Spleen (tissue), 11 donors: Measurements from ENCODE around the gene KIAA1549. TPM values are rescaled to one million over a fixed set of nuclear protein-coding genes. Genes with fewer than 3 reads are reported as not detected.

Source experiments
- DNase-seq: peaks from one replicate; pipeline ENCODE4 v3.0.0-alpha.2; 2020
- H3K27ac ChIP-seq, 8 donors: fragments of 200-600 bp; sonication (generic) in 7 of 8; 1 replicate in 4 of 8; 2 replicates in 4 of 8; pipeline versions ENCODE4 v1.5.0 to v1.8.0; 2016 to 2021; ENCODE audit warnings: inconsistent platforms in 4 of 8, mild to moderate bottlenecking in 4 of 8, moderate library complexity in 1 of 8
- H3K27me3 ChIP-seq, 7 donors: fragments of 200-600 bp; sonication (generic) in 6 of 7; replicated peaks in 1 of 7; 1 replicate in 4 of 7; 2 replicates in 3 of 7; pipeline versions ENCODE4 v1.5.0 to v1.8.0; 2016 to 2021; ENCODE audit warnings: inconsistent platforms in 3 of 7, mild to moderate bottlenecking in 1 of 7
- H3K36me3 ChIP-seq, 6 donors: fragments of 200-600 bp; sonication (generic) in 5 of 6; 1 replicate in 4 of 6; 2 replicates in 2 of 6; pipeline versions ENCODE4 v1.5.0 to v1.8.0; 2016 to 2021; ENCODE audit warnings: inconsistent platforms in 2 of 6
- H3K4me1 ChIP-seq, 6 donors: fragments of 200-600 bp; sonication (generic) in 5 of 6; 1 replicate in 3 of 6; 2 replicates in 3 of 6; pipeline versions ENCODE4 v1.5.0 to v1.8.0; 2016 to 2021; ENCODE audit warnings: inconsistent platforms in 3 of 6
- H3K4me3 ChIP-seq, 8 donors: fragments of 200-600 bp; sonication (generic) in 7 of 8; 1 replicate in 4 of 8; 2 replicates in 4 of 8; pipeline versions ENCODE4 v1.5.0 to v1.8.0; 2016 to 2021; ENCODE audit warnings: inconsistent platforms in 4 of 8, mild to moderate bottlenecking in 4 of 8, moderate library complexity in 2 of 8
- H3K9me3 ChIP-seq, 8 donors: fragments of 200-600 bp; sonication (generic) in 7 of 8; 1 replicate in 4 of 8; 2 replicates in 4 of 8; pipeline versions ENCODE4 v1.5.0 to v1.8.0; 2016 to 2021; ENCODE audit warnings: inconsistent platforms in 4 of 8
- POLR2A ChIP-seq, 3 donors: fragments of 450-650 bp; IDR thresholded peaks; one replicate each; pipeline ENCODE4 v1.5.1; 2017; ENCODE audit warnings: antibody characterized with exemption in 3 of 3, mild to moderate bottlenecking in 1 of 3
- POLR2AphosphoS5 ChIP-seq, 3 donors: sonication (generic); formaldehyde crosslinking; IDR thresholded peaks; one replicate each; pipeline ENCODE4 v1.5.1; 2017; ENCODE audit warnings: antibody characterized with exemption in 3 of 3
- WGBS, 5 donors: extraction: QIAGEN DNeasy Blood & Tissue Kit in 3 of 5; methylation state at CpG; one replicate each; pipeline versions ENCODE4 v1.1.5 to v1.1.7; 2013 to 2018; 5-methylcytosine and 5-hydroxymethylcytosine counted together
- intact Hi-C: fragments of 100-400 bp; cut with DNase I; formaldehyde crosslinking; loops from one replicate; pipeline ENCODE4 v1.15.0; 2023; ENCODE audit warnings: low total_unique reads
- polyA plus RNA-seq, 3 donors: library from polyadenylated mRNA; stranded (reverse); fragments of 200-250 nt; gene quantifications; one replicate each; pipeline ENCODE4 v1.2.1, GENCODE V29; 2013
- total RNA-seq, 7 donors: library from RNA; depleted of rRNA in 3 of 7; stranded (reverse); fragments of >200 nt in 3 of 7; fragmentation: NEBNext Ultra II Directional in 4 of 7; extraction: Animal tissue kit (Norgen Biotek cat#: 25700) in 4 of 7; gene quantifications; one replicate each; pipeline versions ENCODE4 v1.1.0 to v1.2.1, GENCODE V29; 2016 to 2021
- TF ChIP-seq, protein P1 (sequence below), 11 experiments: fragments of 200-600 bp in 7 of 11; fragments of 450-650 bp in 4 of 11; sonication (generic) in 4 of 11; IDR thresholded peaks in 8 of 11; conservative IDR thresholded peaks in 3 of 11; 1 replicate in 7 of 11; 2 replicates in 4 of 11; pipeline versions ENCODE4 v1.4.0 to v1.8.0; 2016 to 2021; ENCODE audit warnings: antibody characterized with exemption in 11 of 11, inconsistent platforms in 4 of 11, mild to moderate bottlenecking in 1 of 11
- donor health status: healthy with polysubstance abuse.
- donor health status: DM: no; HTN: no; CAD: no; lungs with moderate emphysema.
- donor health status: DM: no; HTN: no; CAD: no.
- donor health status: Bipolar disorder and iron deficiency.
- donor health status: healthy.
- donor health status: DM: no; HTN: no; CAD: no.
- donor health status: DM: yes; HTN: yes; CAD: no.

KIAA1549 gene
- total and polyA plus RNA-seq, 10 donors = 0.03 to 1.8 (median 0.85) TPM

DNA sequence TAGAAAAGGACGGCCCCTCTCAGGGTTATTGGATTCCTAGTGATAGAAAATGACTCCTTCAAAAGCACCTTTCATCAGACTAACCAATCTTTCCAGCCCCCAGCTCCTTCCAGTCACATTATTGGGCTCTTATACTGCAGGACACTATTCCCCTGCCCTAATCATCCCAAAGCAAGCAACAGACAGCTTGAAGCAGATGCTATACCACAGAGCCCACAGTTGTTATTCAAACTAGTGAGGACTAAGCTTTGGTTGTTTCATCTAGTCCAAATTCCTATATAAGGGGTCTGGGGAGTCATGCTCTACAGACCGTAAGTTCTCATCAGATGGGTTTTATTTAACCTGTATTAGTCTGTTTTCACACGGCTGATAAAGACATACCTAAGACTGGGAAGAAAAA, 30.2 kb upstream of the KIAA1549 start:
- Histone ChIP-seq H3K4me1 (no peaks in the 10 kb centered on the region), H3K4me3 (no peak overlapping the region), H3K27me3 (peaks cover 0 to 5% (median 0%) of the 10 kb centered on the region in 7 donors), H3K36me3 (no peaks in the 10 kb centered on the region), H3K27ac (no peak overlapping the region), H3K9me3 (no peaks in the 10 kb centered on the region)
- TF ChIP-seq, protein P1, sequence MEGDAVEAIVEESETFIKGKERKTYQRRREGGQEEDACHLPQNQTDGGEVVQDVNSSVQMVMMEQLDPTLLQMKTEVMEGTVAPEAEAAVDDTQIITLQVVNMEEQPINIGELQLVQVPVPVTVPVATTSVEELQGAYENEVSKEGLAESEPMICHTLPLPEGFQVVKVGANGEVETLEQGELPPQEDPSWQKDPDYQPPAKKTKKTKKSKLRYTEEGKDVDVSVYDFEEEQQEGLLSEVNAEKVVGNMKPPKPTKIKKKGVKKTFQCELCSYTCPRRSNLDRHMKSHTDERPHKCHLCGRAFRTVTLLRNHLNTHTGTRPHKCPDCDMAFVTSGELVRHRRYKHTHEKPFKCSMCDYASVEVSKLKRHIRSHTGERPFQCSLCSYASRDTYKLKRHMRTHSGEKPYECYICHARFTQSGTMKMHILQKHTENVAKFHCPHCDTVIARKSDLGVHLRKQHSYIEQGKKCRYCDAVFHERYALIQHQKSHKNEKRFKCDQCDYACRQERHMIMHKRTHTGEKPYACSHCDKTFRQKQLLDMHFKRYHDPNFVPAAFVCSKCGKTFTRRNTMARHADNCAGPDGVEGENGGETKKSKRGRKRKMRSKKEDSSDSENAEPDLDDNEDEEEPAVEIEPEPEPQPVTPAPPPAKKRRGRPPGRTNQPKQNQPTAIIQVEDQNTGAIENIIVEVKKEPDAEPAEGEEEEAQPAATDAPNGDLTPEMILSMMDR (IDR thresholded peaks at IDR 0.05 in 8 of 11, conservative IDR thresholded peaks at IDR 0.05 in 3 of 11) = no peak
- TF ChIP-seq POLR2AphosphoS5 (IDR thresholded peaks at IDR 0.05) = no peak
- TF ChIP-seq POLR2A (IDR thresholded peaks at IDR 0.05) = no peak
- WGBS, 5 donors = 85 to 93% (median 92%) methylated on average over 3 of the region's 3 CpGs
- DNase-seq = no peak
- intact Hi-C loops = no loop called here

DNA sequence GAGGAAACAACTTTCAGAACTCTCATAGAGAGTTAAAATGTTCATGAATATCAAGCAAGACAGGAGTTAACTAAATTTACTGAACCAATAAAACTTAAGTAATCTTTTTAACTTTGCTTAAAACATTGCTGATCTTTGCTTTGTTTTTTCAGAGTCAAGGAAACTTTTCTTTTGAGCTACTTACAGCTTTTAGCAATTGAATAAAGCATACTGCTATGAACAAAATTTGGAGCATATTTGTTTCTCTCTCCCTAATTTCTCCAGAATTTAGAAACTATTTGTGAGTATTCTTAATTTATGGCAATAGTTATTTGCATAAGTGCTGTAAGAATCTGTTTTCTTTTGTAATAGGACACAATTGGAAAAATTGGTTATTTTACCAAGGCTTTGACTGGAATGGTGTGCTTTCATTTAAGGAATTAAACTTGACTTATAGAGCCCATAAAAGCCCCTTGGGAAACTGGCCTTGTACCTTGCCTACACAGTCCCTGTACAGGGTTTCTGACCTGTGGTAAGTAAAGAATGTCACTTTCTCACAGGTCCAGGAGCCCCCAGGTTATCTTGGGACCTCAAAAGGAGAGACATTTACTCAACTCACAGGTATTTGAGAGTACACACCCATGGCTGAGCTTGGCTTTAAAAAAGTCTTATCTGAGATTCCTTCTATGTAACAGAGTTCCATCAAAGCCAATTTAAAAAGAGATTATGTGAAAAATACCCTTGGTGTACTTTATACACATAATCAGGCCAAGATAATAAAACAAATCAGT, 23.3 kb upstream of the KIAA1549 start:
- Histone ChIP-seq H3K4me3 (no peak overlapping the region), H3K36me3 (no peaks in the 10 kb centered on the region), H3K9me3 (peaks cover 0 to 30% (median 18%) of the 10 kb centered on the region in 8 donors), H3K4me1 (no peaks in the 10 kb centered on the region), H3K27me3 (no peaks in the 10 kb centered on the region), H3K27ac (no peak overlapping the region)
- TF ChIP-seq POLR2A (IDR thresholded peaks at IDR 0.05) = no peak
- TF ChIP-seq, protein P1 (IDR thresholded peaks at IDR 0.05 in 8 of 11, conservative IDR thresholded peaks at IDR 0.05 in 3 of 11) = no peak
- intact Hi-C loops = no loop called here
- DNase-seq = no peak

DNA sequence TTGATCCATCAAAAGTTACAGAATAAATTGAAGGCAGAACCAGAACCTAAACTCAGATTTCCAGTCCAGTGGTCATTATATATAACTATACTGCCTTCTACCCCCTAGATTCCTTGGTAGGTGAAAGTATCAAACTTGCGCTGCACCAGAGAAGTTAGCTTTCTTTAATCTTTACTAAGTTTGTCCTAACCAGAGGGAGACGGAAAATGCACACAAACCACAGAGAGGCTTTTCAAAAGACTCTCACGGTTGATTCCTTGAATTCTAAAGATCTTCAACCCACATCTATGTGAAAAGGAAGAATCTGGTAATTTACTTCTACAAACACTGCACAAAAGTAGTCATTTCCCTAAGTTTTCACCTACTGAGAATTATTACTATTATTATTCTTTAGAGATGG, 18.2 kb upstream of the KIAA1549 start:
- Histone ChIP-seq H3K9me3 (peaks cover 0 to 19% (median 12%) of the 10 kb centered on the region in 8 donors), H3K4me1 (no peaks in the 10 kb centered on the region), H3K27me3 (no peaks in the 10 kb centered on the region), H3K36me3 (no peaks in the 10 kb centered on the region), H3K27ac (no peak overlapping the region), H3K4me3 (no peak overlapping the region)
- DNase-seq = no peak
- 51 to 78% (median 67%) methylated on average over 3 of the region's 3 CpGs for WGBS, 5 donors
- intact Hi-C loops = no loop called here
- no peak for TF ChIP-seq POLR2AphosphoS5 (IDR thresholded peaks at IDR 0.05)
- TF ChIP-seq POLR2A (IDR thresholded peaks at IDR 0.05) = no peak
- TF ChIP-seq, protein P1 (IDR thresholded peaks at IDR 0.05 in 8 of 11, conservative IDR thresholded peaks at IDR 0.05 in 3 of 11) = no peak

DNA sequence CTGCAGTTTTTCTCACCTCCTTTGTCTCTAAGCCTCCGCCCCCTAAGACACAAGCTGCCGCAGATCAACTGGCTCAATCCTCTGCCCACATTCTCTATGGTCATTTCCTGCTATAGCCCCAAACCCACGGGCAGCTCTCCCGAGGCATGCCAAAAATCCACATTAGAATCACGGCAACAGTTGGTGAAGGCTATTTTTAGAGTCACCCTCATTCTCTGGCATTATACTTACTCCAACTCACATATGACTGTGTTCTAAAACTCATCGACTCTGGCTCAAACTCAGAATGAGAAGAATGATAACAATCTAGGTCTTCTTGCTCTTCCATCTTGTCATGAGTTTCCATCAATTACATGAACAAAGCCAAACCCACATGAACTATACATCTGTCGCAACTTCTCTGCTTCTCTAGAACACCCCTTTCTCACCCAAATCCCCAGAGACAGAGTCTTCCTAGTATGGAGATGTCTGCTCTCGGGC, 10.9 kb upstream of the KIAA1549 start:
- intact Hi-C loops = no loop called here
- 77 to 86% (median 83%) methylated on average over 8 of the region's 8 CpGs for whole genome bisulfite sequencing, 5 donors
- no peak overlapping the region for H3K4me3 ChIP-seq
- no peaks in the 10 kb centered on the region for H3K36me3 ChIP-seq
- TF ChIP-seq, protein P1 (IDR thresholded peaks at IDR 0.05 in 8 of 11, conservative IDR thresholded peaks at IDR 0.05 in 3 of 11) = no peak
- no peak for TF ChIP-seq POLR2AphosphoS5 (IDR thresholded peaks at IDR 0.05)
- no peak for TF ChIP-seq POLR2A (IDR thresholded peaks at IDR 0.05)
- H3K9me3 ChIP-seq = peaks cover 0 to 11% (median 6%) of the 10 kb centered on the region in 8 donors
- no peak for DNase-seq
- no peak overlapping the region for H3K27ac ChIP-seq
- H3K27me3 ChIP-seq = peaks cover 0 to 6% (median 0%) of the 10 kb centered on the region in 7 donors
- no peaks in the 10 kb centered on the region for H3K4me1 ChIP-seq
